ENCODE data around the gene WHRN. TPM values are rescaled to one million over a fixed set of nuclear protein-coding genes. Genes with fewer than 3 reads are reported as not detected.

The WHRN gene
- total and polyA plus RNA-seq, 2 experiments from 2014 or later, result 8.3 to 8.9 TPM

GRCh38 chr9:114433720-114434255 is 71.5 kb downstream of the WHRN start (continued):
- TF ChIP-seq ETS1 (IDR thresholded peaks at IDR 0.05) (no peak), ZNF114 (CRISPR knock-in tag; IDR thresholded peaks at IDR 0.05) (no peak), ZNF462 (CRISPR knock-in tag; IDR thresholded peaks at IDR 0.05) (no peak), NANOG (IDR thresholded peaks at IDR 0.05; ENCODE audit: borderline replicate concordance) (no peak), EZH2phosphoT487 (IDR thresholded peaks at IDR 0.05; ENCODE audit: unreplicated experiment) (no peak)

GRCh38 chr9:114433086-114433485 is 72.2 kb downstream of the WHRN start:
- H3K4me1 ChIP-seq (ENCODE audit: insufficient read depth), result no peaks in the 10 kb centered on the region
- no peaks in the 10 kb centered on the region for H3K27me3 ChIP-seq (ENCODE audit: insufficient read depth)
- no peaks in the 10 kb centered on the region for H3K36me3 ChIP-seq (ENCODE audit: insufficient read depth)
- H3K79me2 ChIP-seq (replicated peaks; ENCODE audit: insufficient read depth), result no peaks in the 10 kb centered on the region
- H4K20me1 ChIP-seq (replicated peaks; ENCODE audit: insufficient read depth), result no peaks in the 10 kb centered on the region
- ATAC-seq (no peak), DNase-seq (ENCODE audit: low spot score) (no peak)
- H3K4me3 Mint-ChIP-seq, result no peak overlapping the region
- H3K4me2 ChIP-seq, result no peak overlapping the region
- H3K9me2 ChIP-seq (ENCODE audit: insufficient read depth), result no peaks in the 10 kb centered on the region
- H3K4me1 Mint-ChIP-seq, result peaks cover 5% of the 10 kb centered on the region; the same call in 1 of the 3 replicates
- H2AFZ ChIP-seq, result no peak overlapping the region
- H3K27ac ChIP-seq (ENCODE audit: low read depth), result no peak overlapping the region
- H3K27ac Mint-ChIP-seq, result no peak overlapping the region
- no peaks in the 10 kb centered on the region for H3K36me3 Mint-ChIP-seq (ENCODE audit: low read depth)
- H3K4me3 ChIP-seq, result no peak overlapping the region
- H3K27me3 Mint-ChIP-seq (ENCODE audit: insufficient read depth, low read depth, poor library complexity), result peaks cover 2% of the 10 kb centered on the region
- H3F3A ChIP-seq (replicated peaks; ENCODE audit: low read depth), result no peaks in the 10 kb centered on the region
- no peaks in the 10 kb centered on the region for H3K9me3 Mint-ChIP-seq
- no peak for TF ChIP-seq ZNF462 (CRISPR knock-in tag; IDR thresholded peaks at IDR 0.05)
- no peak for TF ChIP-seq EZH2 (IDR thresholded peaks at IDR 0.05; ENCODE audit: low read depth, unreplicated experiment)
- no peak for TF ChIP-seq STAT1 (IDR thresholded peaks at IDR 0.05; ENCODE audit: unreplicated experiment)
- no peak for TF ChIP-seq POLR2AphosphoS5 (IDR thresholded peaks at IDR 0.05; ENCODE audit: low read depth)

All from GM23338 (cell line).